OCI-LY7 (cell line): ENCODE data around the gene RTKN2. TPM values are rescaled to one million over a fixed set of nuclear protein-coding genes. Genes with fewer than 3 reads are reported as not detected.
"Not testable (repeated sequence)": the region's sequence is repeated elsewhere in the genome, so short reads cannot be mapped to it uniquely, and the experiment has no call there.

Experiments used
- BruUV-seq: library from RNA; stranded (reverse); fragments of 400-500 nt; replicated peaks from 2 replicates; lab custom pipeline; 2021; lab: Mats Ljungman, UMichigan
- CTCF ChIA-PET: fragments of 300-600 bp; sonication (Branson Sonifier 250); formaldehyde crosslinking; loops from one replicate; lab custom pipeline; 2022; ENCODE audit warnings: antibody characterized with exemption; ENCODE audit not compliant: unreplicated experiment; lab: Charles Lee
- POLR2A ChIA-PET: fragments of 300-600 bp; sonication (Branson Sonifier 250); formaldehyde crosslinking; loops from one replicate; lab custom pipeline; 2022; ENCODE audit warnings: antibody characterized with exemption; lab: Charles Lee
- DNase-seq: peaks from one replicate; pipeline ENCODE4 v3.0.0-alpha.2; 2015; ENCODE audit warnings: low spot score
- H2AFZ ChIP-seq: fragments of 200-600 bp; sonication (generic), shearing (Covaris generic); 2 replicates; pipeline ENCODE4 v1.6.1; 2014; ENCODE audit warnings: mild to moderate bottlenecking, antibody characterized with exemption, low read length, moderate library complexity
- H3K27ac ChIP-seq: fragments of 200-600 bp; sonication (generic); 2 replicates; pipeline ENCODE4 v1.5.1; 2014; ENCODE audit warnings: mixed run types, low read depth, mild to moderate bottlenecking, moderate library complexity, low read length, inconsistent platforms; ENCODE audit not compliant: poor library complexity, severe bottlenecking
- H3K36me3 ChIP-seq: fragments of 200-600 bp; sonication (generic); 2 replicates; pipeline ENCODE4 v1.6.1; 2014; ENCODE audit warnings: mild to moderate bottlenecking, antibody characterized with exemption, low read length, moderate library complexity, mixed read lengths; ENCODE audit not compliant: insufficient read depth
- H3K4me1 ChIP-seq: fragments of 200-600 bp; sonication (generic); 2 replicates; pipeline ENCODE4 v1.5.1; 2014; ENCODE audit warnings: mild to moderate bottlenecking, low read length; ENCODE audit not compliant: insufficient read depth, poor library complexity, severe bottlenecking
- H3K4me2 ChIP-seq: fragments of 200-600 bp; sonication (generic); 2 replicates; pipeline ENCODE4 v1.6.1; 2014; ENCODE audit warnings: mild to moderate bottlenecking, low read length
- H3K4me3 ChIP-seq: fragments of 200-600 bp; sonication (generic); 2 replicates; pipeline ENCODE4 v1.5.1; 2014; ENCODE audit warnings: mild to moderate bottlenecking, low read depth, low read length; ENCODE audit not compliant: poor library complexity, severe bottlenecking
- H3K79me2 ChIP-seq: fragments of 200-600 bp; sonication (generic); 2 replicates; pipeline ENCODE4 v1.6.1; 2016; ENCODE audit warnings: low read depth, mild to moderate bottlenecking, low read length, moderate library complexity, mixed read lengths; ENCODE audit not compliant: insufficient read depth
- H3K9me2 ChIP-seq: fragments of 200-600 bp; sonication (generic); 2 replicates; pipeline ENCODE4 v1.6.1; 2016; ENCODE audit warnings: mild to moderate bottlenecking, low read length, mixed read lengths; ENCODE audit not compliant: insufficient read depth
- H3K9me3 ChIP-seq: fragments of 200-600 bp; sonication (generic); 2 replicates; pipeline ENCODE4 v1.6.1; 2014; ENCODE audit warnings: mild to moderate bottlenecking, mixed run types, low read length, mixed read lengths
- H4K20me1 ChIP-seq: fragments of 200-600 bp; sonication (generic); 2 replicates; pipeline ENCODE4 v1.6.1; 2014; ENCODE audit warnings: mild to moderate bottlenecking, antibody characterized with exemption, low read length, moderate library complexity, mixed read lengths; ENCODE audit not compliant: insufficient read depth
- EZH2phosphoT487 ChIP-seq: fragments of 200-600 bp; sonication (generic); IDR thresholded peaks from 2 replicates; pipeline ENCODE4 v1.6.1; 2018; ENCODE audit warnings: low read depth, borderline replicate concordance, mild to moderate bottlenecking, mixed run types, antibody characterized with exemption, low read length, moderate library complexity, mixed read lengths
- intact Hi-C: fragments of 100-400 bp; cut with micrococcal nuclease; formaldehyde crosslinking; loops from one replicate; pipeline ENCODE4 v1.10.0; 2022; ENCODE audit not compliant: unreplicated experiment
- total RNA-seq, 2 experiments: library from RNA; depleted of rRNA in 1 of 2; stranded (reverse); fragments of >200 nt in 1 of 2; shearing (Covaris generic) in 1 of 2; gene quantifications; 2 replicates each; pipeline ENCODE4 v1.2.3, GENCODE V29; 2014 to 2022
- TF ChIP-seq, protein P1 (sequence below): fragments of 200-600 bp; sonication (generic); conservative IDR thresholded peaks from 2 replicates; pipeline ENCODE4 v1.5.1; 2014; ENCODE audit warnings: mild to moderate bottlenecking, antibody characterized with exemption, low read length, moderate library complexity, mixed read lengths

Gene RTKN2
- total RNA-seq, 2 experiments from 2014 or later = 12.3 to 20.4 TPM

GRCh38 chr10:62280392-62280791, 11.7 kb upstream of the RTKN2 start:
- not testable (repeated sequence) for H3K9me3 ChIP-seq

DNA sequence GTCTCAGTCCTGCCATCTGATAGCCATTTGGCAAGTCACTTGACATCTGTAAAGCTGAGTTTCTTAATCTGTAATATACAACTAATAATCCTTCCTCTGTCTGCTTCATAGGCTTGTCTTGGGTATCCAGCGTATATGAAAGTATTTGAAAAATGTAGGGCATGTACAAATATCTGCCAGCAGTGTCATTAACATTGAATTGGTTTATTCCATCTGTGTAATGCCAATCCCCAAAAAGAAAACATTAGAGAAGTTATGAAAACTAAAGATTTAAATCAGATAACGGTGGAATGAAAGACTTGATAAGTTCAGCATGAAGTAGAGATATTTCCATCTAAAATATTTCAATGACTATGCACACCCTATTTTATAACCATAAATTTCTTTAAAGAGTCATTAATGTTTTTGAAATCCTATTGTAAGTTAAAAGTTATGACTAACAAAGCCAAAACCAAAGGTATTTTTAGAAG, 9.8 kb upstream of the RTKN2 start:
- H2AFZ ChIP-seq = no peak overlapping the region

More at GRCh38 chr10:62280392-62280791, 11.7 kb upstream of the RTKN2 start:
- H3K4me1 ChIP-seq, DNase-seq, H3K36me3 ChIP-seq, BruUV-seq, H3K79me2 ChIP-seq, H2AFZ ChIP-seq, H3K4me2 ChIP-seq, H4K20me1 ChIP-seq, H3K27ac ChIP-seq, POLR2A ChIA-PET, H3K4me3 ChIP-seq, CTCF ChIA-PET, intact Hi-C loops, H3K9me2 ChIP-seq: not testable (repeated sequence)

GRCh38 chr10:62277971-62278370, 9.3 kb upstream of the RTKN2 start:
- Histone ChIP-seq H3K9me3 (no peaks in the 10 kb centered on the region), H3K4me2 (no peak overlapping the region), H3K4me3 (no peak overlapping the region), H3K4me1 (no peaks in the 10 kb centered on the region), H3K27ac (no peak overlapping the region), H4K20me1 (no peaks in the 10 kb centered on the region), H3K79me2 (no peaks in the 10 kb centered on the region), H2AFZ (no peak overlapping the region), H3K36me3 (no peaks in the 10 kb centered on the region), H3K9me2 (no peaks in the 10 kb centered on the region)
- intact Hi-C loops = no loop called here
- TF ChIP-seq, protein P1, sequence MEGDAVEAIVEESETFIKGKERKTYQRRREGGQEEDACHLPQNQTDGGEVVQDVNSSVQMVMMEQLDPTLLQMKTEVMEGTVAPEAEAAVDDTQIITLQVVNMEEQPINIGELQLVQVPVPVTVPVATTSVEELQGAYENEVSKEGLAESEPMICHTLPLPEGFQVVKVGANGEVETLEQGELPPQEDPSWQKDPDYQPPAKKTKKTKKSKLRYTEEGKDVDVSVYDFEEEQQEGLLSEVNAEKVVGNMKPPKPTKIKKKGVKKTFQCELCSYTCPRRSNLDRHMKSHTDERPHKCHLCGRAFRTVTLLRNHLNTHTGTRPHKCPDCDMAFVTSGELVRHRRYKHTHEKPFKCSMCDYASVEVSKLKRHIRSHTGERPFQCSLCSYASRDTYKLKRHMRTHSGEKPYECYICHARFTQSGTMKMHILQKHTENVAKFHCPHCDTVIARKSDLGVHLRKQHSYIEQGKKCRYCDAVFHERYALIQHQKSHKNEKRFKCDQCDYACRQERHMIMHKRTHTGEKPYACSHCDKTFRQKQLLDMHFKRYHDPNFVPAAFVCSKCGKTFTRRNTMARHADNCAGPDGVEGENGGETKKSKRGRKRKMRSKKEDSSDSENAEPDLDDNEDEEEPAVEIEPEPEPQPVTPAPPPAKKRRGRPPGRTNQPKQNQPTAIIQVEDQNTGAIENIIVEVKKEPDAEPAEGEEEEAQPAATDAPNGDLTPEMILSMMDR = no peak
- no peak for TF ChIP-seq EZH2phosphoT487
- ChIA-PET POLR2A (no interaction called here), CTCF (no interaction called here)
- no peak for DNase-seq
- no TSS peak for BruUV-seq

More for the DNA sequence above, 9.8 kb upstream of the RTKN2 start:
- Histone ChIP-seq H3K27ac (no peak overlapping the region), H4K20me1 (no peaks in the 10 kb centered on the region), H3K4me3 (no peak overlapping the region), H3K9me2 (no peaks in the 10 kb centered on the region), H3K36me3 (no peaks in the 10 kb centered on the region), H3K4me1 (no peaks in the 10 kb centered on the region), H3K4me2 (no peak overlapping the region), H3K9me3 (no peaks in the 10 kb centered on the region), H3K79me2 (no peaks in the 10 kb centered on the region)
- TF ChIP-seq, protein P1 = no peak
- POLR2A ChIA-PET = no interaction called here
- BruUV-seq = no TSS peak
- intact Hi-C loops = no loop called here
- DNase-seq = no peak
- CTCF ChIA-PET = no interaction called here
